H1 (cell line): ENCODE measurements around the gene CDK4. TPM values are rescaled to one million over a fixed set of nuclear protein-coding genes. Genes with fewer than 3 reads are reported as not detected.

Experiments
- CTCF ChIA-PET: fragments of 300-600 bp; sonication (Branson Sonifier 250); formaldehyde crosslinking; loops from one replicate; lab custom pipeline; 2021; ENCODE audit not compliant: partially characterized antibody; lab: Charles Lee
- POLR2A ChIA-PET: fragments of 300-600 bp; sonication (Branson Sonifier 250); formaldehyde crosslinking; loops from one replicate; lab custom pipeline; 2021; ENCODE audit warnings: inconsistent platforms; ENCODE audit not compliant: partially characterized antibody; lab: Charles Lee
- DNase-seq, 2 experiments: peaks; one replicate each; pipeline versions ENCODE4 v3.0.0 to v3.0.0-alpha.2; 2010 to 2022; ENCODE audit warnings: low spot score in 2 of 2, low read depth in 1 of 2, mixed read lengths in 1 of 2
- FAIRE-seq: peaks from 2 replicates; lab custom pipeline; 2011; peaks lifted over from hg19 to GRCh38; lab: Jason Lieb, UNC
- H2AFZ ChIP-seq: 2 replicates; pipeline ENCODE4 v1.8.1; 2012; ENCODE audit warnings: low read length, inconsistent platforms
- H2AK5ac ChIP-seq: 2 replicates; pipeline ENCODE4 v1.6.1; 2013; ENCODE audit warnings: low read depth, low read length
- H2BK120ac ChIP-seq: replicated peaks from 2 replicates; pipeline ENCODE3; 2013; ENCODE audit warnings: low read depth, low read length, inconsistent platforms
- H2BK12ac ChIP-seq: 2 replicates; pipeline ENCODE4 v1.6.1; 2013; ENCODE audit warnings: low read depth, low read length
- H2BK15ac ChIP-seq: 2 replicates; pipeline ENCODE4 v1.6.1; 2013; ENCODE audit warnings: low read length
- H2BK20ac ChIP-seq: 2 replicates; pipeline ENCODE4 v1.6.1; 2013; ENCODE audit warnings: low read length
- H2BK5ac ChIP-seq: 2 replicates; pipeline ENCODE4 v1.6.1; 2013; ENCODE audit warnings: low read depth, low read length
- H3K14ac ChIP-seq: 2 replicates; pipeline ENCODE4 v1.6.1; 2013; ENCODE audit warnings: inconsistent platforms; ENCODE audit not compliant: insufficient read length
- H3K18ac ChIP-seq: 2 replicates; pipeline ENCODE4 v1.6.1; 2013; ENCODE audit warnings: low read length; ENCODE audit errors: extremely low read depth
- H3K23ac ChIP-seq: 2 replicates; pipeline ENCODE4 v1.6.1; 2013; ENCODE audit warnings: inconsistent platforms; ENCODE audit not compliant: insufficient read length
- H3K23me2 ChIP-seq: 2 replicates; pipeline ENCODE4 v1.6.1; 2013; ENCODE audit warnings: low read depth, low read length
- H3K27ac ChIP-seq: 2 replicates; pipeline ENCODE4 v1.6.1; 2011; ENCODE audit warnings: low read depth, low read length, inconsistent platforms
- H3K27me3 ChIP-seq, 4 experiments: replicated peaks in 1 of 4; 1 replicate in 1 of 4; 2 replicates in 3 of 4; pipeline versions ENCODE4 v1.6.1 to v1.8.1; 2011 to 2013; ENCODE audit warnings: low read length in 3 of 4, mild to moderate bottlenecking in 3 of 4, inconsistent platforms in 2 of 4, mixed read lengths in 2 of 4, moderate library complexity in 1 of 4; ENCODE audit not compliant: control insufficient read depth in 3 of 4, insufficient read depth in 3 of 4; ENCODE audit errors: extremely low read depth in 1 of 4
- H3K36me3 ChIP-seq, 4 experiments: 2 replicates each; pipeline versions ENCODE4 v1.6.1 to v1.8.1; 2011 to 2013; ENCODE audit warnings: mild to moderate bottlenecking in 4 of 4, low read length in 3 of 4, moderate library complexity in 2 of 4, control low read depth in 1 of 4, inconsistent platforms in 1 of 4; ENCODE audit not compliant: insufficient read depth in 4 of 4, control insufficient read depth in 2 of 4
- H3K4ac ChIP-seq: replicated peaks from 2 replicates; pipeline ENCODE3; 2013; ENCODE audit warnings: low read length, low read depth, mixed read lengths, inconsistent platforms; ENCODE audit not compliant: insufficient read length
- H3K4me1 ChIP-seq, 4 experiments: replicated peaks in 1 of 4; 1 replicate in 1 of 4; 2 replicates in 3 of 4; pipeline versions ENCODE4 v1.6.1 to v1.8.1; 2011 to 2013; ENCODE audit warnings: low read length in 3 of 4, inconsistent platforms in 2 of 4, mixed read lengths in 1 of 4; ENCODE audit not compliant: insufficient read depth in 4 of 4, control insufficient read depth in 3 of 4
- H3K4me2 ChIP-seq, 2 experiments: 2 replicates each; pipeline versions ENCODE4 v1.6.1 to v1.8.1; 2011 to 2013; ENCODE audit warnings: low read depth in 2 of 2, low read length in 2 of 2, control low read depth in 1 of 2, inconsistent platforms in 1 of 2, mild to moderate bottlenecking in 1 of 2; ENCODE audit not compliant: insufficient read depth in 1 of 2
- H3K4me3 ChIP-seq, 4 experiments: fragments of 200-600, 300-600 bp in 1 of 4; sonication (generic), shearing (Covaris generic), sonication (Bioruptor Twin) in 1 of 4; 2 replicates each; pipeline versions ENCODE4 v1.5.1 to v1.8.1; 2011 to 2016; ENCODE audit warnings: low read length in 4 of 4, low read depth in 3 of 4, control low read depth in 2 of 4, inconsistent platforms in 2 of 4, mild to moderate bottlenecking in 2 of 4, mixed read lengths in 1 of 4, moderate library complexity in 1 of 4; ENCODE audit not compliant: insufficient read depth in 2 of 4; ENCODE audit errors: extremely low read depth in 1 of 4
- H3K56ac ChIP-seq: replicated peaks from 2 replicates; pipeline ENCODE3; 2013; ENCODE audit warnings: low read depth, mild to moderate bottlenecking, mixed read lengths, low read length, inconsistent platforms; ENCODE audit not compliant: insufficient read length
- H3K79me1 ChIP-seq: 2 replicates; pipeline ENCODE4 v1.6.1; 2013; ENCODE audit warnings: low read depth, low read length, control low read depth
- H3K79me2 ChIP-seq, 2 experiments: 2 replicates each; pipeline versions ENCODE4 v1.6.1 to v1.8.1; 2012 to 2013; ENCODE audit warnings: low read length in 2 of 2, mild to moderate bottlenecking in 2 of 2, inconsistent platforms in 1 of 2; ENCODE audit not compliant: insufficient read depth in 2 of 2, control insufficient read depth in 1 of 2
- H3K9ac ChIP-seq, 4 experiments: replicated peaks in 1 of 4; 1 replicate in 1 of 4; 2 replicates in 3 of 4; pipeline versions ENCODE4 v1.6.1 to v1.8.1; 2011 to 2013; ENCODE audit warnings: low read depth in 3 of 4, low read length in 3 of 4, control low read depth in 2 of 4, mild to moderate bottlenecking in 2 of 4, moderate library complexity in 2 of 4, inconsistent platforms in 1 of 4; ENCODE audit errors: extremely low read depth in 1 of 4
- H3K9me3 ChIP-seq, 2 experiments: 2 replicates each; pipeline versions ENCODE4 v1.6.1 to v1.8.1; 2012 to 2013; ENCODE audit warnings: mild to moderate bottlenecking in 2 of 2, moderate library complexity in 2 of 2, control low read depth in 1 of 2, inconsistent platforms in 1 of 2, low read depth in 1 of 2, low read length in 1 of 2, mixed read lengths in 1 of 2; ENCODE audit not compliant: insufficient read depth in 2 of 2
- H4K20me1 ChIP-seq, 2 experiments: replicated peaks in 1 of 2; 2 replicates each; pipeline versions ENCODE3 to v1.8.1; 2011 to 2013; ENCODE audit warnings: inconsistent platforms in 2 of 2, low read length in 2 of 2, mild to moderate bottlenecking in 1 of 2; ENCODE audit not compliant: insufficient read depth in 2 of 2, control insufficient read depth in 1 of 2
- H4K5ac ChIP-seq: 2 replicates; pipeline ENCODE4 v1.6.1; 2013; ENCODE audit warnings: low read length, low read depth, mixed read lengths, inconsistent platforms; ENCODE audit not compliant: insufficient read length
- H4K8ac ChIP-seq: 2 replicates; pipeline ENCODE4 v1.8.0; 2013; ENCODE audit warnings: mild to moderate bottlenecking, moderate library complexity, low read length, inconsistent platforms; ENCODE audit not compliant: insufficient read depth; ENCODE audit errors: extremely low read depth
- H4K91ac ChIP-seq: replicated peaks from 2 replicates; pipeline ENCODE3; 2013; ENCODE audit warnings: low read length, mixed read lengths, inconsistent platforms; ENCODE audit not compliant: insufficient read length
- BRCA1 ChIP-seq: IDR thresholded peaks from 2 replicates; pipeline ENCODE4 v1.6.1; 2012; ENCODE audit warnings: low read depth, low read length, improper control_type of control experiment
- CBX8 ChIP-seq: fragments of 300-800, 300-1000 bp; sonication (generic); IDR thresholded peaks from 2 replicates; pipeline ENCODE4 v1.7.1; 2016; ENCODE audit warnings: low read depth, low read length, borderline replicate concordance
- CHD1 ChIP-seq: IDR thresholded peaks from 2 replicates; pipeline ENCODE4 v1.6.1; 2012; ENCODE audit warnings: low read depth, low read length, improper control_type of control experiment
- FOSL1 ChIP-seq: IDR thresholded peaks from 2 replicates; pipeline ENCODE4 v1.6.1; 2011; ENCODE audit warnings: mild to moderate bottlenecking, low read depth, low read length, moderate library complexity; ENCODE audit not compliant: insufficient read depth
- GTF2F1 ChIP-seq: IDR thresholded peaks from 2 replicates; pipeline ENCODE4 v1.6.1; 2012; ENCODE audit warnings: low read depth, low read length, improper control_type of control experiment, borderline replicate concordance
- PHF8 ChIP-seq: fragments of 200-600 bp; sonication (generic); conservative IDR thresholded peaks from 2 replicates; pipeline ENCODE4 v1.7.1; 2012; ENCODE audit warnings: low read depth, mild to moderate bottlenecking, inconsistent platforms, low read length, moderate library complexity
- TAF7 ChIP-seq: optimal IDR thresholded peaks from 2 replicates; pipeline ENCODE3; 2011; ENCODE audit warnings: low read depth, mild to moderate bottlenecking, inconsistent platforms, low read length, moderate library complexity, borderline replicate concordance
- ZNF274 ChIP-seq: IDR thresholded peaks from 2 replicates; pipeline ENCODE4 v1.7.0; 2012; ENCODE audit warnings: low read length, borderline replicate concordance; ENCODE audit errors: extremely low read depth
- WGBS, 2 experiments: shearing (Covaris generic) in 1 of 2; methylation state at CpG; one replicate each; pipeline versions ENCODE4 v1.1.6 to v1.1.7; 2013 to 2015; ENCODE audit warnings: low lambda C conversion rate in 2 of 2, mixed read lengths in 2 of 2, inconsistent platforms in 1 of 2, low coverage in 1 of 2, missing lambda C conversion rate in 1 of 2; ENCODE audit not compliant: insufficient replicate concordance in 2 of 2, insufficient coverage in 1 of 2, insufficient read length in 1 of 2; ENCODE audit errors: extremely low coverage in 1 of 2, missing lambda C conversion rate in 1 of 2; 5-methylcytosine and 5-hydroxymethylcytosine counted together
- polyA plus RNA-seq, 7 experiments: library from polyadenylated mRNA; depleted of rRNA in 3 of 7; stranded (reverse) in 5 of 7; unstranded in 2 of 7; fragments of >200 nt in 5 of 7; fragments of 200-250 nt in 2 of 7; gene quantifications; 1 replicate in 5 of 7; 2 replicates in 1 of 7; 4 replicates in 1 of 7; pipeline versions ENCODE4 v1.2.1 to v1.2.3, GENCODE V29; 2011 to 2013; ENCODE audit warnings: missing spikeins in 2 of 7, mixed read lengths in 2 of 7
- total RNA-seq: library from RNA; stranded (reverse); fragmentation: NEBNext Ultra II Directional; extraction: Animal tissue kit (Norgen Biotek cat#: 25700); gene quantifications from 2 replicates; pipeline ENCODE4 v1.2.1, GENCODE V29; 2021
- TF ChIP-seq, protein P1 (sequence below): IDR thresholded peaks from 2 replicates; pipeline ENCODE4 v1.6.1; 2012; ENCODE audit warnings: inconsistent platforms
- TF ChIP-seq, protein P2 (sequence below): IDR thresholded peaks from 2 replicates; pipeline ENCODE4 v1.6.1; 2011; ENCODE audit warnings: low read depth, mild to moderate bottlenecking, low read length; ENCODE audit not compliant: insufficient read depth

The CDK4 gene
- total and polyA plus RNA-seq, 2 of the 8 experiments (the other 6 are each of a cell fraction or from before 2014, with no cell fraction given) = 174 to 368 TPM

- Histone ChIP-seq H3K23me2 (peaks cover 2% of the 10 kb centered on the region; the same call in 1 of the 2 replicates), H3K79me2 (no peaks in the 10 kb centered on the region)
Measured at GRCh38 chr12:57739914-57740538, 12.1 kb downstream of the CDK4 start.

More at GRCh38 chr12:57739914-57740538, 12.1 kb downstream of the CDK4 start:
- H3K9ac ChIP-seq = no peak overlapping the region
- H2AK5ac ChIP-seq = no peak overlapping the region
- peaks cover 0 to 11% of the 10 kb centered on the region in 2 experiments for H4K20me1 ChIP-seq
- H3K27me3 ChIP-seq = peaks cover 39 to 68% (median 62%) of the 10 kb centered on the region in 4 experiments
- 49% methylated on average over 10 of the region's 10 CpGs; no CpG with 5 or more reads in 1 of the 2 experiments for WGBS, 2 experiments
- peak overlapping the region in 1 of 2 experiments; percentile 93; a peak in 2 of 4 replicates for H3K4me2 ChIP-seq
- H3K36me3 ChIP-seq = peaks cover 0 to 6% (median 0%) of the 10 kb centered on the region in 4 experiments; a peak in 1 of 8 replicates
- no peak overlapping the region for H3K23ac ChIP-seq
- H3K18ac ChIP-seq = no peak overlapping the region
- H2BK15ac ChIP-seq = no peak overlapping the region
- no peaks in the 10 kb centered on the region for H3K79me1 ChIP-seq
- H2AFZ ChIP-seq = no peak overlapping the region
- H2BK5ac ChIP-seq = no peak overlapping the region
- no peak overlapping the region for H3K27ac ChIP-seq
- no peak for TF ChIP-seq GTF2F1
- TF ChIP-seq, protein P1, sequence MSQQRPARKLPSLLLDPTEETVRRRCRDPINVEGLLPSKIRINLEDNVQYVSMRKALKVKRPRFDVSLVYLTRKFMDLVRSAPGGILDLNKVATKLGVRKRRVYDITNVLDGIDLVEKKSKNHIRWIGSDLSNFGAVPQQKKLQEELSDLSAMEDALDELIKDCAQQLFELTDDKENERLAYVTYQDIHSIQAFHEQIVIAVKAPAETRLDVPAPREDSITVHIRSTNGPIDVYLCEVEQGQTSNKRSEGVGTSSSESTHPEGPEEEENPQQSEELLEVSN = no peak
- TF ChIP-seq CHD1 = no peak
- TF ChIP-seq, protein P2, sequence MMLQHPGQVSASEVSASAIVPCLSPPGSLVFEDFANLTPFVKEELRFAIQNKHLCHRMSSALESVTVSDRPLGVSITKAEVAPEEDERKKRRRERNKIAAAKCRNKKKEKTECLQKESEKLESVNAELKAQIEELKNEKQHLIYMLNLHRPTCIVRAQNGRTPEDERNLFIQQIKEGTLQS = no peak
- TF ChIP-seq BRCA1 = no peak
- TF ChIP-seq PHF8 = no peak
- TF ChIP-seq TAF7 = no peak
- TF ChIP-seq ZNF274 = no peak
- no peak for TF ChIP-seq FOSL1
- no peak for TF ChIP-seq CBX8
- H3K14ac ChIP-seq = no peak overlapping the region
- no peak overlapping the region for H3K4ac ChIP-seq
- FAIRE-seq = no peak
- no peaks in the 10 kb centered on the region; a peak in 1 of 4 replicates for H3K9me3 ChIP-seq
- H2BK12ac ChIP-seq = no peak overlapping the region; the same call in 1 of the 2 replicates
- no peak overlapping the region for H4K91ac ChIP-seq
- no peak overlapping the region; the same call in 1 of the 2 replicates for H4K8ac ChIP-seq
- H3K56ac ChIP-seq = no peak overlapping the region
- POLR2A ChIA-PET = interaction anchor here (0.9 to 3.9 kb wide), 4 partner anchors 10 to 25 kb away, joined by 3 to 25 read pairs (median 4); partner anchors contain the start of gene CDK4
- no peak overlapping the region for H3K4me3 ChIP-seq
- CTCF ChIA-PET = interaction anchor here (0.6 to 11.2 kb wide), 6 partner anchors 17 to 265 kb away, joined by 3 to 149 read pairs (median 6); partner anchors contain the start of gene B4GALNT1
- H2BK120ac ChIP-seq = no peak overlapping the region
- H4K5ac ChIP-seq = no peak overlapping the region
- H3K4me1 ChIP-seq = peaks cover 6 to 28% (median 12%) of the 10 kb centered on the region in 4 experiments; a peak in 6 of 7 replicates
- no peak overlapping the region for H2BK20ac ChIP-seq
- no peak for DNase-seq
